GM19043 (cell line): Measurements from ENCODE around the gene TTLL4.
"Not testable (repeated sequence)": the region's sequence is repeated elsewhere in the genome, so short reads cannot be mapped to it uniquely, and the experiment has no call there.

ENCODE experiments used
- ATAC-seq: cut with Tn5 transposase; IDR thresholded peaks from one replicate; pipeline ENCODE4 v1.9.1; 2021; ENCODE audit warnings: low read depth; ENCODE audit not compliant: unreplicated experiment

The TTLL4 gene

DNA sequence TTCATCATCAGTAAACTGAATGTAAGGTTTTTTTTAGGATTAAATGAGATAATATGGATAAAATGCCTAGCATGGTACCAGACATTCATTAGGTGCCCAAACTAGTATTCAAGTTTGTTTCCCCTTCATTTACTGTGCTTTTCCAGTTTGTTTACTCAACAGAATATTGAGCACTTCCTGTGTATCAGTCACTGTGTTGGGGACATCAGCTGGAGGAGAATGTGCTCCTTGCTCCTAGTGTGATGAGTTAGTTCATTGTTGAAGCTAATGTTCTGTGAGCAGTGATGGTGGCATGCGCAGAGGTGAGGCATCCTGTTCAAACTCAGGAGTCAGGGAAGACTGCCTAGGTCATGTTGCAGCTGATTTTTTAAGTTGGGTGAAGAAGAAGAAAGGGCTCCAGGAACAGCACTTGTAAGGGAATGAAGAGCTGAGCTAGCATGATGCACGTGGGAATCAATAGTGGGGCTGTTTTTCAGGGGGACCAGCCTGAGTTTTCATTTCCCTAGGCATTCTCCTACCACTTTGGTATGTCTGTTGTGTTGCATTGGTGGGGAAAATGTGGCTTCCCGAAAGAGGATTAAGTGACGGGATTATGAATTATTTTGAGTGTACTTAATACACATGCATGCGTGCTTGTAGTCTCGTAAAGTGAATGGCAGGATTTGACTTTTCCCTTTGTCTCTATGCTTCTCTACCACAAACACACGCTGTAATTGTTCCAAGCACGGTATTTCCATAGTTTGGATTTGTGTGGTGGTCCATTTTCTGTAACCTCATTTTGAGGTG, 23.7 kb downstream of the TTLL4 start:
- ATAC-seq = no peak

- ATAC-seq = no peak
These were observed 25.9 kb downstream of the TTLL4 start for GRCh38 chr2:218736531-218736930.

GRCh38 chr2:218743068-218743467, 32.4 kb downstream of the TTLL4 start:
- ATAC-seq = no peak

DNA sequence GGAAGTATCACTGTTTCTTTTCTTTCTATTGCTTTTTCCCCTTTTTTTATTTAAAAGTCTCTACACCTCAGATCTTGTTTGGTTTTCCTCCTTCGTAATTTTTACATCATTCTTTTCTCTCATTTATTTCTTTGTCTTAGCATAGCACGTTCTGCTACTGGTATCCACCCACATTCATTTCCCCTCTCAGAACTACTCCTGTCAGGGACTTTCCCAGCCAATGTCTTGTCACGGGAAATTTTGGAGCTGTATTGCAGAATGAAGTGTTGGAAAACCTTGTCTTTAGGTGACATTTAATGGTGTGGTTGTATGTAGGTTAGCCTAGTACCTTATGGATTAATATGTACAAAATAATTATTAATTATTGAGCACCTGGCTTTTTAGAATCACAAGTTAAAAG, 34.0 kb downstream of the TTLL4 start:
- no peak for ATAC-seq

DNA sequence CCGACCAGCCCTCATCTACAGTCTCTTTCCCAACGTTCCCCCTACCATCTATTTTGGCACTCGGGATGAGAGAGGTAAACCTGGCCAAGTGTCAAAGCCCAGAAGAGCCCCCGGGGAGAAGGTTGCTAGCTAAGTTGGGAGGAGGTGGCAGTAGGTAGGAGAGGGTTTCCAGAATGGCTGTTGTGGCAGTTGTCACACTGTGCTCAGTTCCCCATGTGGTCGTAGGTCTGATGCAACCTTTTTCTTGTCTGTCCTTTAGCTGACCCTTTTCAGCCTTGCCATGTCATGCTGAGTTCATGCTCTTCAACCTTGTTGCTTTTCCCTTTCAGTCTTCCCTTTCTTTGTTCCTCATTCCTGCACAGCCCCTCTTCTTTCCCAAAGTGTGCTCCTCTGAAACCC, 34.5 kb downstream of the TTLL4 start:
- no peak for ATAC-seq

DNA sequence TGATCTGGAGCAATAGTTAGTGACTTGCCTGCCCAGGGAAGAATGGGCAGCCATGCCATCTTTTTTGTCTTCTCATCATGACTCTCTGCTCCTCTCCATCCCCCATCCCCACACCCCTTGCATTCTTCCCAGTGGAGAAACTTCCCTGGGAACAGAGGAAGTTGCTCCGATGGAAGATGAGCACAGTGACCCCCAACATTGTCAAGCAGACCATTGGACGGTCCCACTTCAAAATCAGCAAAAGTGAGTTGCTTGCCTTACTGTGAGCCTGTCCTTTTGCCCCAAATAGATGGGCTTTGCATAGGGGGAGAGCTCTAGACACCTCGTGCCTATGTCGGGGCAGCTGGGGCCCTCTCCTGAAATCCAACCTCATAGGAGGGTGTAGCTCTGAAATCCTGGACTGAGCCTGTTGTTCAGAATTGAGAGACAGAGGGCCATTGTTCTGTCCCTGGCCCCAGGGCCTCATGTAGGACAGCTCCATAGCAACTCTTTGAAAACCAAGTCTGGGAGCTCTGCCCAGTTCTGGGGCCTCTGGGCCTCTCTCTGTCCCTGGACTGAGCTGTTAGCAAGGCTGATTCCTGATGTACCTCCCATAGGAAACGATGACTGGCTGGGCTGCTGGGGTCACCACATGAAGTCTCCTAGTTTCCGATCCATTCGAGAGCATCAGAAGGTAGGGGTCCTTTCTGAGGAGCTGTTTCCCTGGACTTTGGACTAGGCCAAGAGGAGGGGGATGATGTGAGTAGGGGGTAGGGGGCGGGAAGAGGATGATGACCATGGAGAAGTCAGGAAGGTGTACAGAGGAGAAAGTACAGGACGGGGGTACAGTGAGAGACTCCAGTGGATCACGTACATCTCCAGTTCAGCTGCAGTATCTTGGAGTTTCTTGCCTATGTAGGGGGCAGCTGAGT, 35.2 kb downstream of the TTLL4 start:
- no peak for ATAC-seq

DNA sequence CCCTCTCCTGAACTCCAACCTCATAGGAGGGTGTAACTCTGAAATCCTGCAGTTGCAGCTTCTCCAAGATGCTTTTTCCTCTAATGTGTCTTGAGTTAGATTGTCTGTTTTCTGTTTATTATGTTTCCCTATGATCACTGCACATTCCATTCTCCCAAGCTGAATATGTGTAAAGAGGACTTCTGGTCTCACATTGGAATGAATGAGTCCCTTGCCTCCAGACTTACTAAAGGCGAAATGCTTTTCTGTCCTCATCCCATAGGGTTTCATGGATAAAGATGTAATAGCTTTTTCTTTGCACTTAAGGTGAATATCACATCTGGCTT, 35.8 kb downstream of the TTLL4 start:
- ATAC-seq = no peak

GRCh38 chr2:218746960-218747359, 36.3 kb downstream of the TTLL4 start:
- ATAC-seq = no peak

DNA sequence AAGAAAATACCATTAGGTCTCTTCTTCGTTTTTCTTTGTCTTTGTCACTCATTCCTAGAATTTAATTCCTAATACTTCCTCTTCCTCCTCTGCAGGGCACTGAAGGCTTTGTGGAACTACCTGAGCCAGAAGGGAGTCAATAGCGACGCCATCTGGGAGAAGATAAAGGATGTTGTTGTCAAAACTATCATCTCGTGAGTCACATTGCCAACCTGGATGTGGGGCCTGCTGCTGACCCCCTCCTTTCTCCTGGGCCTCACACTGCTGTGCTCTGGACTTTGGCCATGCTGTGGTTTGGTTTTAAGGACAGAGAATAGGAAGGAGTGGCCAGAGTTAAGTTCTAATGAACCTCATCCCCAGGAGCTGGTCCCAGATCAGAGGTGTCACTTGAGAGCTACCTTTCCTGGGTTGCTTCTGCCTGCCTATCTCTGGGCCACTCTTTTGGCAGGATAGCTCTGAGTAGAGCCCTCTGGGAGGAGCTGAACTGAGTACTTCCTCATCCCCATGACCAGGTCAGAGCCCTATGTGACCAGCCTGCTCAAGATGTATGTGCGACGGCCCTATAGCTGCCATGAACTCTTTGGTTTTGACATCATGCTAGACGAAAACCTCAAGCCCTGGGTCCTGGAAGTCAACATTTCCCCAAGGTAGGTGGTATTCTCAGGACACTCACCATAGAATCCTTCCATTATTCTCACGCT, 38.3 kb downstream of the TTLL4 start:
- ATAC-seq = no peak

DNA sequence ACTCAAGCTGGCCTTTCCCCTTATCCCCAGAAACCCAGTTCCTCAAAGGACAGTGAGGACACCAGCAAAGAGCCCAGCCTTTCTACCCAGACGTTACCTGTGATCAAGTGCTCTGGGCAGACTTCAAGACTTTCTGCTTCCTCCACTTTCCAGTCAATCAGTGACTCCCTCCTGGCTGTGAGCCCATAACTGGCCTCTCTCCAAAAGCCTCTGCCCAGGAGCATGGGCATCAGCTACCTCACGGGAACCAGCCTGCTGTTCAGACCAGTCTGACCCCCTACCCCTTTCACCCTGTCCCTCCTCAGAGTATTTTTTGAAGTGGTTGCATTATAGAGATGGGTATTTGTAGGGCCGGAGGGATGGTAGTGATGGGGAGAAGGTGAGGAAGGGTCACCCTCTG, 43.6 kb downstream of the TTLL4 start:
- no peak for ATAC-seq

GRCh38 chr2:218754781-218755180, 44.1 kb downstream of the TTLL4 start:
- ATAC-seq = no peak

GRCh38 chr2:218755198-218755566, 44.5 kb downstream of the TTLL4 start:
- ATAC-seq = no peak

DNA sequence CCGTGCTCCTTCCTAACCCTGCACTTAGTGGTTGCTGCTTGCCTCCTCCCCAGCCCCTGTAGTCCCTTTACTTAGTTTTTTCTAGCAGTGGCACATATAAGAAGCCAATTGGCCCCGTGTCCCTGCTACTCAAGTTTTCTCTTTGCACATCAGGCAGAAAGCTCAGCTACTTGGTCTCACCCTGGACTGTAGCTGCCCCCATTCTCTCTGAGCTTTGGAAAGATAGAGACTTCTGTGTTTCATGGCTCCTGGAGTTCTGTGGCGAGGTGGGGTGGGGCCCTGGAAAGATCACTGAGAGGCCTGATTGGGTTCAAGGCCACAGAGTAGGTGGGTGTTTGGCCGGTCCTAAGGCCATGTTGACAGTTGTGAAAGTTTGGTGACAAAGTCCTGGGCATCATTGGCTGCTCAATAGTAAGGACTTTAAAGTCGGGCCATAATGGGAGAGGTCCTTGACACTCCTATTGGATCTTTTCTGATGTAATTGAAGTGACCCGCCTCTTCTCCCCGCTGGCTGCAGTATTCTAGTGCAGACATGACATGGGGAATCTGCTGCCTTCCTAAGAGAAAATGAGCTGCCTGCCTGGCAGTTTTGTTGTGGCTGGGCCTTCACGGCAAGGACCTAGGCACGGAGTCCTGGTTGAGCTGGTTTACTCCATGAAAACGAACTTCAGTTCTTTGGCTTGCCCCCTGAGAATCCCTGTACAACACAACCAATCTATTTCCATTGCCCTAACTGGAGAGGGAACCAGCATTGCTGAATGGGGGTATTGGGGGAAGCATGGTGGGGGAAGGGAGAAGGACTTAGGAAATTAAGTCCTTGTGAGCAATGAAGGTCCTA, 45.2 kb downstream of the TTLL4 start:
- no peak for ATAC-seq

- ATAC-seq = no peak
These were observed 46.2 kb downstream of the TTLL4 start for GRCh38 chr2:218756599-218757377.

DNA sequence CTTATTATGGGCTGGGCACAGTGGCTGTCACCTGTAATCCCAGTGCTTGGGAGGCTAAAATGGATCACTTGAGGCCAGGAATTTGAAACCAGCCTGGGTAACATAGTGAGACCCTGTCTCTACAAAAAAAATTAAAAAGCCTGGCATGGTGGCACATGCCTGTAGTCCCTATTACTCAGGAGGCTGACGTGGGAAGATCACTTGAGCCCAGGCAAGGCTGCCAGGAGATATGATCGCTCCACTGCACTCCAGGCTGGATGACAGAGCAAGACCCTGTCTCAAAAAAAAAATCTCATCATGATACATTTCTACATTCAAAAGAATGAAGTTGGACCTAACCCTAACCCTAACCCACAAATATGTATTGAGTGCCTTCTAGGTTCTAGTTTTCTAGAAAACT, 51.2 kb downstream of the TTLL4 start:
- no peak for ATAC-seq

DNA sequence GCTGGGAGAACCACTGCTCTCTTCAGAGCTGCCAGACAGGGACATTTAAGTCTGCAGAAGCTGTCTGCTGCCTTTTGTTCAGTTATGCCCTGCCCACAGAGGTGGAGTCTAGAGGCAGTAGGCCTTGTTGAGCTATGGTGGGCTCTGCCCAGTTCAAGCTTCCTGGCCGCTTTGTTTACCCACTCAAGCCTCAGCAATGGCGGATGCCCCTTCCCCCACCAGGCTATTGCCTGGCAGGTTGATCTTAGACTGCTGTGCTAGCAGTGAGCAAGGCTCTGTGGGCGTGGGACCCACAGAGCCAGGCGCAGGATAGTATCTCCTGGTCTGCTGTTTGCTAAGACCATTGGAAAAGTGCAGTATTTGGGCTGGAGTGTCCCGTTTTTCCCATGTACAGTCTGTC, 62.1 kb downstream of the TTLL4 start:
- not testable (repeated sequence) for ATAC-seq

DNA sequence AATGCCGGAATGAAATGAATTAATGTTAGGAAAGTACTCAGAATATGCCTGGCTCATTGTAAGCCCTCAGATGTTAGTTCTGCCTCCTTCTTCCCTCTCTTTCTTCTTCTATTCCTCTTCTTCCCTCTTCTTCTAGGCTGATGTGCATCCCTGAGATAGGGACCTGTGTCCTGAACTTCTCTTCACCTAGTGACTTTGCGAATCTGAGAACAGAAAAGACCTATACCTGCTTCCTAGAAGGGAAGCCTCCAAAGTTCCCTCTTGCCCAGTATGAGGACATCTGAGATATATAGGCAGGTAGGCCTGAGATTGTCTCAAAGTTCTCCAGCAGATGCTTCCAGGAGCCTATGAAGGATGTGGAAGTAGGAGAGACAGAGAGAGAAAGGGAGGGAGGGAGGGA, 63.2 kb downstream of the TTLL4 start:
- no peak for ATAC-seq

DNA sequence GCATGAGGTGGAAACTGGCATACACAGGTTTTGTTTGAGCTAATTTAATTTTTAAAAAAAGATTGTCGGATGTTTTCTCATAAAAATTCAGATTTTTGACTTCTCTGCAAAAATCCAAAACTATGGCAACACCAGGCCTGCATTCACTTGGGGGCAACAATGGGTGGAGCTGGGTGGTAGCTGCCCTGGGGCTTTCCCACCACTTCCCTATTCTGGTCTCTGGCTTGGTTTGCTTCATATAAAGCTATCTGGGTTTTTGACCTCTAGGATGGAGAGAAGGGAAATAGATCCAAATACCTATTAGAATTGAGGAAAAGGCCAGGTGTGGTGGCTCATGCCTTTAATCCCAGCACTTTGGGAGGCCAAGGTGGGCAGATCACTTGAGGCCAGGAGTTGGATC, 65.9 kb downstream of the TTLL4 start:
- ATAC-seq = no peak

- no peak for ATAC-seq
These were observed 66.8 kb downstream of the TTLL4 start for GRCh38 chr2:218777276-218777990.
